GM12878 (cell line): ENCODE results near the gene TRPM3. TPM values are rescaled to one million over a fixed set of nuclear protein-coding genes. Genes with fewer than 3 reads are reported as not detected.

Experiments used
- ATAC-seq: fragments of 200-7000 bp; cut with Tn5 transposase; 3 replicates; pipeline ENCODE4 v1.9.1; 2020; ENCODE audit warnings: mild to moderate bottlenecking, moderate library complexity
- BruUV-seq: library from RNA; stranded (reverse); fragments of 400-500 nt; replicated peaks from 2 replicates; lab custom pipeline; 2021; lab: Mats Ljungman, UMichigan
- CTCF ChIA-PET: fragments of 300-600 bp; sonication (Branson Sonifier 250); formaldehyde crosslinking; extraction: SDS; loops from one replicate; lab custom pipeline; 2021; ENCODE audit warnings: inconsistent platforms; lab: Yijun Ruan, JAX
- POLR2A ChIA-PET: fragments of 350-600 bp; formaldehyde crosslinking; extraction: SDS; loops from one replicate; lab custom pipeline; 2021; ENCODE audit warnings: inconsistent platforms; lab: Charles Lee
- RAD21 ChIA-PET: fragments of 300-600 bp; sonication (Branson Sonifier 250); formaldehyde crosslinking; loops from one replicate; lab custom pipeline; 2023; ENCODE audit warnings: antibody characterized with exemption; ENCODE audit not compliant: unreplicated experiment; lab: Charles Lee
- SMC1A ChIA-PET: fragments of 300-600 bp; sonication (Branson Sonifier 250); formaldehyde crosslinking; loops from one replicate; lab custom pipeline; 2023; ENCODE audit not compliant: unreplicated experiment, uncharacterized antibody; lab: Charles Lee
- DNase-seq: peaks from one replicate; pipeline ENCODE4 v3.0.0-alpha.2; 2011; ENCODE audit warnings: low read depth, low spot score
- FAIRE-seq: peaks from 3 replicates; lab custom pipeline; 2011; peaks lifted over from hg19 to GRCh38; lab: Jason Lieb, UNC
- H2AFZ ChIP-seq: 2 replicates; pipeline ENCODE4 v1.6.0; 2011; ENCODE audit warnings: low read depth, low read length, control low read depth; ENCODE audit not compliant: control insufficient read depth
- H3K27ac ChIP-seq: 2 replicates; pipeline ENCODE4 v1.5.1; 2011; ENCODE audit warnings: control low read depth; ENCODE audit not compliant: control insufficient read depth, insufficient read depth
- H3K27me3 ChIP-seq, 2 experiments: replicated peaks in 1 of 2; 2 replicates each; pipeline versions ENCODE4 v1.6.0 to v1.6.1; 2011; ENCODE audit warnings: low read length in 1 of 2; ENCODE audit not compliant: control insufficient read depth in 2 of 2, insufficient read depth in 2 of 2
- H3K36me3 ChIP-seq, 2 experiments: 2 replicates each; pipeline ENCODE4 v1.5.1; 2011; ENCODE audit warnings: low read length in 1 of 2; ENCODE audit not compliant: control insufficient read depth in 2 of 2, insufficient read depth in 2 of 2
- H3K4me1 ChIP-seq: 2 replicates; pipeline ENCODE4 v1.6.1; 2011; ENCODE audit warnings: mild to moderate bottlenecking, low read length, moderate library complexity, mixed read lengths; ENCODE audit not compliant: control insufficient read depth, insufficient read depth
- H3K4me2 ChIP-seq: 2 replicates; pipeline ENCODE4 v1.6.0; 2011; ENCODE audit warnings: control low read depth; ENCODE audit not compliant: control insufficient read depth, insufficient read depth
- H3K4me3 ChIP-seq: fragments of 200-600 bp; sonication (generic); 2 replicates; pipeline ENCODE4 v1.5.1; 2016
- H3K79me2 ChIP-seq: 2 replicates; pipeline ENCODE4 v1.6.0; 2011; ENCODE audit warnings: low read length; ENCODE audit not compliant: control insufficient read depth, insufficient read depth
- H3K9ac ChIP-seq: 2 replicates; pipeline ENCODE4 v1.8.0; 2011; ENCODE audit warnings: low read length, control low read depth, mixed read lengths; ENCODE audit not compliant: control insufficient read depth, insufficient read depth
- H3K9me3 ChIP-seq: replicated peaks from 3 replicates; pipeline ENCODE4 v1.5.1; 2011; ENCODE audit warnings: mild to moderate bottlenecking, low read length; ENCODE audit not compliant: control insufficient read depth, insufficient read depth
- H4K20me1 ChIP-seq: 2 replicates; pipeline ENCODE4 v1.6.0; 2011; ENCODE audit not compliant: control insufficient read depth, insufficient read depth
- CEBPZ ChIP-seq: fragments of 150-350 bp; IDR thresholded peaks from 2 replicates; pipeline ENCODE4 v1.6.1; 2016; ENCODE audit warnings: low read depth, low read length
- CREB1 ChIP-seq: IDR thresholded peaks from 2 replicates; pipeline ENCODE4 v1.6.1; 2012; ENCODE audit warnings: low read depth, mild to moderate bottlenecking, inconsistent platforms
- EP300 ChIP-seq, 2 experiments: fragments of 150-350 bp in 1 of 2; IDR thresholded peaks; 2 replicates each; pipeline ENCODE4 v1.6.1; 2011 to 2012; ENCODE audit warnings: low read depth in 2 of 2, low read length in 2 of 2, borderline replicate concordance in 1 of 2, improper control_type of control experiment in 1 of 2, inconsistent platforms in 1 of 2; ENCODE audit not compliant: control insufficient read depth in 1 of 2
- FOS ChIP-seq: IDR thresholded peaks from 3 replicates; pipeline ENCODE4 v1.6.1; 2011; ENCODE audit warnings: borderline replicate concordance; ENCODE audit not compliant: insufficient read length; ENCODE audit errors: extremely low read depth
- SIX5 ChIP-seq: IDR thresholded peaks from 2 replicates; pipeline ENCODE4 v1.6.1; 2011; ENCODE audit warnings: mild to moderate bottlenecking, low read depth, low read length, moderate library complexity; ENCODE audit not compliant: severe bottlenecking
- WGBS: methylation state at CpG from one replicate; pipeline ENCODE4 v1.1.6; 2016; ENCODE audit warnings: low lambda C conversion rate; ENCODE audit not compliant: insufficient replicate concordance, insufficient coverage; ENCODE audit errors: missing lambda C conversion rate; 5-methylcytosine and 5-hydroxymethylcytosine counted together
- in situ Hi-C: fragments of 300-500 bp; cut with MboI; formaldehyde crosslinking; loops from 9 replicates; pipeline ENCODE4 v1.14.3; 2018; ENCODE audit warnings: mixed read lengths
- intact Hi-C: fragments of 100-400 bp; cut with micrococcal nuclease; formaldehyde crosslinking; loops from one replicate; pipeline ENCODE4 v1.14.2; 2022; ENCODE audit not compliant: unreplicated experiment
- polyA plus RNA-seq, 11 experiments: library from polyadenylated mRNA; depleted of rRNA in 4 of 11; unstranded in 6 of 11; stranded (reverse) in 5 of 11; fragments of >200 nt; fragmentation: Nextera tagmentation in 4 of 11; fragmentation: Illumina TruSeq in 1 of 11; extraction: Ambion mirVana in 4 of 11; extraction: Trizol in 1 of 11; gene quantifications; 1 replicate in 1 of 11; 2 replicates in 10 of 11; pipeline versions ENCODE4 v1.2.1 to v1.2.3, GENCODE V29; 2011 to 2016; ENCODE audit warnings: inconsistent platforms in 2 of 11, missing spikeins in 2 of 11, low read depth in 1 of 11
- total RNA-seq, 4 experiments: library from RNA; depleted of rRNA in 3 of 4; stranded (reverse); fragments of >200 nt in 3 of 4; fragmentation: Illumina TruSeq in 1 of 4; extraction: Trizol in 1 of 4; gene quantifications; 2 replicates each; pipeline versions ENCODE4 v1.2.1 to v1.2.3, GENCODE V29; 2013 to 2021
- TF ChIP-seq, protein P1 (sequence below): fragments of 450-650 bp; IDR thresholded peaks from 2 replicates; pipeline ENCODE4 v1.6.1; 2016; ENCODE audit warnings: mild to moderate bottlenecking, moderate library complexity, borderline replicate concordance
- TF ChIP-seq, protein P2 (sequence below): fragments of 450-650 bp; IDR thresholded peaks from 2 replicates; pipeline ENCODE4 v1.6.1; 2017; ENCODE audit warnings: low read depth, mild to moderate bottlenecking, moderate library complexity

TRPM3 gene
- total and polyA plus RNA-seq, 10 of the 15 experiments (the other 5 are each of a cell fraction or from before 2014, with no cell fraction given), result not detected

- TF ChIP-seq, protein P1, sequence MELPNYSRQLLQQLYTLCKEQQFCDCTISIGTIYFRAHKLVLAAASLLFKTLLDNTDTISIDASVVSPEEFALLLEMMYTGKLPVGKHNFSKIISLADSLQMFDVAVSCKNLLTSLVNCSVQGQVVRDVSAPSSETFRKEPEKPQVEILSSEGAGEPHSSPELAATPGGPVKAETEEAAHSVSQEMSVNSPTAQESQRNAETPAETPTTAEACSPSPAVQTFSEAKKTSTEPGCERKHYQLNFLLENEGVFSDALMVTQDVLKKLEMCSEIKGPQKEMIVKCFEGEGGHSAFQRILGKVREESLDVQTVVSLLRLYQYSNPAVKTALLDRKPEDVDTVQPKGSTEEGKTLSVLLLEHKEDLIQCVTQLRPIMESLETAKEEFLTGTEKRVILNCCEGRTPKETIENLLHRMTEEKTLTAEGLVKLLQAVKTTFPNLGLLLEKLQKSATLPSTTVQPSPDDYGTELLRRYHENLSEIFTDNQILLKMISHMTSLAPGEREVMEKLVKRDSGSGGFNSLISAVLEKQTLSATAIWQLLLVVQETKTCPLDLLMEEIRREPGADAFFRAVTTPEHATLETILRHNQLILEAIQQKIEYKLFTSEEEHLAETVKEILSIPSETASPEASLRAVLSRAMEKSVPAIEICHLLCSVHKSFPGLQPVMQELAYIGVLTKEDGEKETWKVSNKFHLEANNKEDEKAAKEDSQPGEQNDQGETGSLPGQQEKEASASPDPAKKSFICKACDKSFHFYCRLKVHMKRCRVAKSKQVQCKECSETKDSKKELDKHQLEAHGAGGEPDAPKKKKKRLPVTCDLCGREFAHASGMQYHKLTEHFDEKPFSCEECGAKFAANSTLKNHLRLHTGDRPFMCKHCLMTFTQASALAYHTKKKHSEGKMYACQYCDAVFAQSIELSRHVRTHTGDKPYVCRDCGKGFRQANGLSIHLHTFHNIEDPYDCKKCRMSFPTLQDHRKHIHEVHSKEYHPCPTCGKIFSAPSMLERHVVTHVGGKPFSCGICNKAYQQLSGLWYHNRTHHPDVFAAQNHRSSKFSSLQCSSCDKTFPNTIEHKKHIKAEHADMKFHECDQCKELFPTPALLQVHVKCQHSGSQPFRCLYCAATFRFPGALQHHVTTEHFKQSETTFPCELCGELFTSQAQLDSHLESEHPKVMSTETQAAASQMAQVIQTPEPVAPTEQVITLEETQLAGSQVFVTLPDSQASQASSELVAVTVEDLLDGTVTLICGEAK, result no peak
Measured at GRCh38 chr9:70525519-70525918, 595.9 kb downstream of the TRPM3 start (continued).

- FAIRE-seq, result no peak
- no peaks in the 10 kb centered on the region for H4K20me1 ChIP-seq
- H3K4me2 ChIP-seq, result peak overlapping the region; percentile 63
- peak overlapping the region; percentile 26; the same call in 1 of the 2 replicates for H3K27ac ChIP-seq
- no peaks in the 10 kb centered on the region; the same call in 1 of the 3 replicates for H3K9me3 ChIP-seq
- no peaks in the 10 kb centered on the region for H3K36me3 ChIP-seq
- 11% methylated on average over 11 of the region's 11 CpGs for WGBS
- CTCF ChIA-PET, result interaction anchor here (0.6 to 3.0 kb wide), 9 partner anchors 10 to 409 kb away, joined by 3 to 15 read pairs (median 4); no protein-coding TSS in a partner anchor
- TSS peak; percentile 71 for BruUV-seq
- H3K27me3 ChIP-seq, result no peaks in the 10 kb centered on the region
- in situ Hi-C loops (loop anchor here (5.0 kb wide), 1 partner anchor 53 kb away; no protein-coding TSS in a partner anchor), intact Hi-C loops (no loop called here)
- DNase-seq, result peak; percentile 51
- H2AFZ ChIP-seq, result peak overlapping the region; percentile 63
- peak overlapping the region; percentile 26; the same call in 1 of the 2 replicates for H3K4me3 ChIP-seq
- RAD21 ChIA-PET, result interaction anchor here (0.8 to 3.3 kb wide), 11 partner anchors 12 to 145 kb away, joined by 3 to 19 read pairs (median 4); partner anchors contain the start of gene KLF9
- H3K79me2 ChIP-seq, result no peaks in the 10 kb centered on the region
- POLR2A ChIA-PET, result interaction anchor here (0.7 to 2.4 kb wide), 8 partner anchors 12 to 1682 kb away, joined by 3 to 10 read pairs (median 3); no protein-coding TSS in a partner anchor
- SMC1A ChIA-PET, result interaction anchor here (0.6 to 4.0 kb wide), 21 partner anchors 10 to 108 kb away, joined by 3 to 41 read pairs (median 4); partner anchors contain the start of gene KLF9
- ATAC-seq, result peak; percentile 89
- peak overlapping the region; percentile 1; the same call in 1 of the 2 replicates for H3K9ac ChIP-seq
- H3K4me1 ChIP-seq, result no peaks in the 10 kb centered on the region
- TF ChIP-seq CEBPZ (no peak), CREB1 (no peak), EP300 (IDR thresholded peaks at IDR 0.05; ENCODE audit: borderline replicate concordance in 1 of 2, control insufficient read depth in 1 of 2, low read depth in 2 of 2, low read length in 2 of 2) (peak in 1 of 2 experiments; percentile 73; a peak in 1 of 4 replicates), SIX5 (no peak), FOS (no peak)
- TF ChIP-seq, protein P2, sequence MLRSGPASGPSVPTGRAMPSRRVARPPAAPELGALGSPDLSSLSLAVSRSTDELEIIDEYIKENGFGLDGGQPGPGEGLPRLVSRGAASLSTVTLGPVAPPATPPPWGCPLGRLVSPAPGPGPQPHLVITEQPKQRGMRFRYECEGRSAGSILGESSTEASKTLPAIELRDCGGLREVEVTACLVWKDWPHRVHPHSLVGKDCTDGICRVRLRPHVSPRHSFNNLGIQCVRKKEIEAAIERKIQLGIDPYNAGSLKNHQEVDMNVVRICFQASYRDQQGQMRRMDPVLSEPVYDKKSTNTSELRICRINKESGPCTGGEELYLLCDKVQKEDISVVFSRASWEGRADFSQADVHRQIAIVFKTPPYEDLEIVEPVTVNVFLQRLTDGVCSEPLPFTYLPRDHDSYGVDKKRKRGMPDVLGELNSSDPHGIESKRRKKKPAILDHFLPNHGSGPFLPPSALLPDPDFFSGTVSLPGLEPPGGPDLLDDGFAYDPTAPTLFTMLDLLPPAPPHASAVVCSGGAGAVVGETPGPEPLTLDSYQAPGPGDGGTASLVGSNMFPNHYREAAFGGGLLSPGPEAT, result no peak; the same call in 1 of the 2 replicates
Measured at GRCh38 chr9:70519912-70520724, 601.3 kb downstream of the TRPM3 start.
